ENCODE data around the gene GPATCH4. TPM values are rescaled to one million over a fixed set of nuclear protein-coding genes. Genes with fewer than 3 reads are reported as not detected.

GPATCH4 gene
- total RNA-seq, 3 donors from 2014 or later, result 17.4 to 25.9 (median 21.5) TPM

- ATAC-seq, result no peak
- no peaks in the 10 kb centered on the region for H3K36me3 ChIP-seq (ENCODE audit: low read depth)
- H3K9me3 ChIP-seq, result no peaks in the 10 kb centered on the region
- H3K4me1 ChIP-seq (ENCODE audit: low read depth), result no peaks in the 10 kb centered on the region
- no peak overlapping the region for H3K4me3 ChIP-seq
- intact Hi-C loops (cut with DNase I, micrococcal nuclease), result no loop called here
- DNase-seq, result no peak
- no peak for TF ChIP-seq CTCF (IDR thresholded peaks at IDR 0.05)
Observed at GRCh38 chr1:156546267-156546666, 55.0 kb downstream of the GPATCH4 start.

- no peaks in the 10 kb centered on the region for H3K4me1 ChIP-seq (ENCODE audit: low read depth)
- no peaks in the 10 kb centered on the region for H3K9me3 ChIP-seq
- no peaks in the 10 kb centered on the region for H3K36me3 ChIP-seq (ENCODE audit: low read depth)
- intact Hi-C loops (cut with DNase I, micrococcal nuclease), result no loop called here
- ATAC-seq (no peak), DNase-seq (no peak)
- TF ChIP-seq CTCF (IDR thresholded peaks at IDR 0.05), result no peak
- no peak overlapping the region for H3K4me3 ChIP-seq
Observed at GRCh38 chr1:156544592-156545102, 56.6 kb downstream of the GPATCH4 start.

Other genes with a start within 250 kb of the GPATCH4 start
- not detected for gene RHBG, start 232.3 kb downstream of the GPATCH4 start, total RNA-seq
- 100 to 1,000 TPM in 1 of 3 donors, 10 to 100 TPM in 2; 56.8 to 103 (median 61.9) TPM for gene MEF2D, start 100.7 kb downstream of the GPATCH4 start, total RNA-seq
- 10 to 100 TPM in 1 of 3 donors, 1 to 10 TPM in 2; 3.4 to 15.5 (median 5.7) TPM for gene IQGAP3, start 28.9 kb downstream of the GPATCH4 start, total RNA-seq
- gene TTC24, start 21.8 kb downstream of the GPATCH4 start, total RNA-seq, result under 1 TPM; 0.25 to 0.43 (median 0.34) TPM
- 10 to 100 TPM; 70.8 to 94.4 (median 86.5) TPM for gene NAXE, start 9.7 kb downstream of the GPATCH4 start, total RNA-seq
- under 1 TPM in 1 of 3 donors, not detected in 2; 0.28 TPM for gene HAPLN2, start 17.9 kb upstream of the GPATCH4 start, total RNA-seq
- gene BCAN, start 40.6 kb upstream of the GPATCH4 start, total RNA-seq, result under 1 TPM in 2 of 3 donors, not detected in 1; 0.14 to 0.79 TPM
- gene NES, start 75.9 kb upstream of the GPATCH4 start, total RNA-seq, result 10 to 100 TPM in 1 of 3 donors, 1 to 10 TPM in 2; 3.0 to 11.4 (median 6.4) TPM
- gene CRABP2, start 104.1 kb upstream of the GPATCH4 start, total RNA-seq, result 1 to 10 TPM in 2 of 3 donors, under 1 TPM in 1; 0.38 to 2.2 (median 1.2) TPM
- 10 to 100 TPM; 35.1 to 58.6 (median 44.4) TPM for gene METTL25B, start 127.0 kb upstream of the GPATCH4 start, total RNA-seq
- gene ISG20L2, start 127.3 kb upstream of the GPATCH4 start, total RNA-seq, result 10 to 100 TPM; 27.8 to 33.0 (median 31.0) TPM
- 10 to 100 TPM; 50.1 to 61.7 (median 57.6) TPM for gene MRPL24, start 139.6 kb upstream of the GPATCH4 start, total RNA-seq
- 100 to 1,000 TPM; 196 to 264 (median 221) TPM for gene HDGF, start 150.2 kb upstream of the GPATCH4 start, total RNA-seq
- gene PRCC, start 166.1 kb upstream of the GPATCH4 start, total RNA-seq, result 10 to 100 TPM; 55.0 to 66.1 (median 59.2) TPM
- gene SH2D2A, start 215.4 kb upstream of the GPATCH4 start, total RNA-seq, result 1 to 10 TPM; 2.9 to 3.3 (median 3.1) TPM